ENCODE data around the gene CCL8. TPM values are rescaled to one million over a fixed set of nuclear protein-coding genes. Genes with fewer than 3 reads are reported as not detected.

CCL8 gene
- total and polyA plus RNA-seq, 10 of the 15 experiments (the other 5 are each of a cell fraction or from before 2014, with no cell fraction given), result not detected

DNA sequence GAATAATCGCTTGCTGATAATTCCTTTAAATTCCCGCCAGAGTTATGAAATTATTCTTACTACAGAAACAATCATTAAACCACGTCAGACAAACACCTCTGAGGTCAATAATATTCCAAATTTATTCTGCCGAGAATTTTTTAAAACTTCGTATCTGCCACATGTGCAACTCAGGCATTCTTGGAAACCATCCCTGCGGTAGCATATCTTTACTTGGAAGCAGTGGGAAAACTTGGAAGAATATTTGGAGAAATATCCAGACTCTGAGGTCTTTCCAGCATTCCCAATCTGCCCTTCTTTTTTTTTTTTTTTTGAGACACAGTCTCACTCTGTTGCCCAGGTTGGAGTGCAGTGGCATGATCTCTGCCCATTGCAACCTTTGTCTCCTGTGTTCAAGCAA, 35.7 kb upstream of the CCL8 start:
- H3K4me2 ChIP-seq (ENCODE audit: control insufficient read depth, insufficient read depth), result no peak overlapping the region
- no peak for TF ChIP-seq DPF2 (IDR thresholded peaks at IDR 0.05)
- 39% methylated on average over 6 of the region's 6 CpGs for WGBS (ENCODE audit: insufficient coverage, insufficient replicate concordance, low lambda C conversion rate, missing lambda C conversion rate)
- no peak overlapping the region for H3K27ac ChIP-seq (ENCODE audit: control insufficient read depth, insufficient read depth)
- ChIA-PET RAD21 (ENCODE audit: unreplicated experiment) (no interaction called here), POLR2A (no interaction called here), CTCF (no interaction called here), SMC1A (ENCODE audit: uncharacterized antibody, unreplicated experiment) (no interaction called here)
- H2AFZ ChIP-seq (ENCODE audit: control insufficient read depth, low read depth, low read length), result no peak overlapping the region
- no peaks in the 10 kb centered on the region for H3K79me2 ChIP-seq (ENCODE audit: control insufficient read depth, insufficient read depth, low read length)
- intact Hi-C loops (cut with micrococcal nuclease; ENCODE audit: unreplicated experiment) (no loop called here), in situ Hi-C loops (cut with MboI) (no loop called here)
- H3K9ac ChIP-seq (ENCODE audit: control insufficient read depth, insufficient read depth, low read length), result no peak overlapping the region
- no peak overlapping the region for H3K4me3 ChIP-seq
- no peaks in the 10 kb centered on the region for H4K20me1 ChIP-seq (ENCODE audit: control insufficient read depth, insufficient read depth)
- BruUV-seq (replicated peaks), result no TSS peak
- no peak for FAIRE-seq
- no peaks in the 10 kb centered on the region for H3K36me3 ChIP-seq (ENCODE audit: control insufficient read depth in 2 of 2, insufficient read depth in 2 of 2, low read length in 1 of 2)
- H3K4me1 ChIP-seq (ENCODE audit: control insufficient read depth, insufficient read depth, low read length), result no peaks in the 10 kb centered on the region
- H3K9me3 ChIP-seq (replicated peaks; ENCODE audit: control insufficient read depth, insufficient read depth, low read length), result no peaks in the 10 kb centered on the region
- DNase-seq (ENCODE audit: low read depth, low spot score), result no peak
- ATAC-seq, result no peak
- 0 out of 4 replicates have a peak, but pooled peaks cover 0 to 5% of the 10 kb centered on the region in 2 experiments for H3K27me3 ChIP-seq (replicated peaks in 1 of 2; ENCODE audit: control insufficient read depth in 2 of 2, insufficient read depth in 2 of 2, low read length in 1 of 2)

GRCh38 chr17:34285286-34285792, 33.9 kb upstream of the CCL8 start, which contains the start of gene CCL11:
Gene CCL11, plus strand, starts transcription at chr17:34285742. Its CDS starts 67 bp downstream, at chr17:34285809.
- 0 out of 4 replicates have a peak, but pooled peaks cover 0 to 5% of the 10 kb centered on the region in 2 experiments for H3K27me3 ChIP-seq (replicated peaks in 1 of 2; ENCODE audit: control insufficient read depth in 2 of 2, insufficient read depth in 2 of 2, low read length in 1 of 2)
- H3K27ac ChIP-seq (ENCODE audit: control insufficient read depth, insufficient read depth), result no peak within 1 kb of the TSS
- no peak for FAIRE-seq
- ATAC-seq, result no peak
- no peaks in the 10 kb centered on the region for H3K4me1 ChIP-seq (ENCODE audit: control insufficient read depth, insufficient read depth, low read length)
- in situ Hi-C loops (cut with MboI), result no loop called here
- SMC1A ChIA-PET (ENCODE audit: uncharacterized antibody, unreplicated experiment), result no interaction called here
- H2AFZ ChIP-seq (ENCODE audit: control insufficient read depth, low read depth, low read length), result no peak within 1 kb of the TSS
- RAD21 ChIA-PET (ENCODE audit: unreplicated experiment), result no interaction called here
- no peaks in the 10 kb centered on the region for H4K20me1 ChIP-seq (ENCODE audit: control insufficient read depth, insufficient read depth)
- no peaks in the 10 kb centered on the region for H3K9me3 ChIP-seq (replicated peaks; ENCODE audit: control insufficient read depth, insufficient read depth, low read length)
- WGBS (ENCODE audit: insufficient coverage, insufficient replicate concordance, low lambda C conversion rate, missing lambda C conversion rate), result 13% methylated on average over 4 of the region's 4 CpGs
- CTCF ChIA-PET, result interaction anchor here (0.6 to 1.0 kb wide), 2 partner anchors 85 to 422 kb away, joined by 3 to 4 read pairs; no protein-coding TSS in a partner anchor
- no peak within 1 kb of the TSS for H3K4me2 ChIP-seq (ENCODE audit: control insufficient read depth, insufficient read depth)
- intact Hi-C loops (cut with micrococcal nuclease; ENCODE audit: unreplicated experiment), result no loop called here
- H3K36me3 ChIP-seq (ENCODE audit: control insufficient read depth in 2 of 2, insufficient read depth in 2 of 2, low read length in 1 of 2), result no peaks in the 10 kb centered on the region
- POLR2A ChIA-PET, result interaction anchor here (0.6 kb wide), 1 partner anchor 147 kb away, joined by 3 read pairs; no protein-coding TSS in a partner anchor
- no peaks in the 10 kb centered on the region for H3K79me2 ChIP-seq (ENCODE audit: control insufficient read depth, insufficient read depth, low read length)
- no peak for DNase-seq (ENCODE audit: low read depth, low spot score)
- H3K9ac ChIP-seq (ENCODE audit: control insufficient read depth, insufficient read depth, low read length), result no peak within 1 kb of the TSS
- H3K4me3 ChIP-seq, result no peak within 1 kb of the TSS
- no TSS peak for BruUV-seq (replicated peaks)
- TF ChIP-seq EP300 (IDR thresholded peaks at IDR 0.05; ENCODE audit: borderline replicate concordance in 1 of 2, control insufficient read depth in 1 of 2, low read depth in 2 of 2, low read length in 2 of 2) (no peak), USF2 (IDR thresholded peaks at IDR 0.05; ENCODE audit: borderline replicate concordance, low read depth, low read length) (no peak), TCF3 (IDR thresholded peaks at IDR 0.05; ENCODE audit: borderline replicate concordance, insufficient read depth, low read depth, low read length) (no peak), SP1 (IDR thresholded peaks at IDR 0.05; ENCODE audit: low read depth, low read length) (no peak), SMC3 (IDR thresholded peaks at IDR 0.05; ENCODE audit: borderline replicate concordance, low read length) (no peak), POLR2A (IDR thresholded peaks at IDR 0.05; ENCODE audit: low read depth, low read length) (no peak), YY1 (IDR thresholded peaks at IDR 0.05; ENCODE audit: low read depth, low read length) (no peak), PAX8 (IDR thresholded peaks at IDR 0.05) (no peak), ETV6 (conservative IDR thresholded peaks at IDR 0.05 in 1 of 2, IDR thresholded peaks at IDR 0.05 in 1 of 2; ENCODE audit: borderline replicate concordance in 1 of 2, low read depth in 1 of 2) (no peak), SRF (IDR thresholded peaks at IDR 0.05; ENCODE audit: low read depth in 2 of 2, low read length in 2 of 2) (no peak), RCOR1 (conservative IDR thresholded peaks at IDR 0.05; ENCODE audit: low read depth, low read length) (no peak), BCL11A (IDR thresholded peaks at IDR 0.05; ENCODE audit: low read depth, low read length) (no peak), NFYA (IDR thresholded peaks at IDR 0.05; ENCODE audit: borderline replicate concordance, low read depth, low read length) (no peak), NFYB (IDR thresholded peaks at IDR 0.05; ENCODE audit: insufficient read depth, low read depth, low read length) (no peak)
